DOHH2 (cell line): ENCODE measurements around the gene DCAF10.

Experiments used
- CTCF ChIP-seq: fragments of 200-600 bp; sonication (generic); IDR thresholded peaks from one replicate; pipeline ENCODE4 v1.5.1; 2014; ENCODE audit warnings: antibody characterized with exemption, mild to moderate bottlenecking, low read depth, low read length; ENCODE audit not compliant: poor library complexity, severe bottlenecking
- EZH2phosphoT487 ChIP-seq: fragments of 200-600 bp; sonication (generic); IDR thresholded peaks from 2 replicates; pipeline ENCODE4 v1.6.1; 2017; ENCODE audit warnings: borderline replicate concordance, mild to moderate bottlenecking, antibody characterized with exemption, low read length, moderate library complexity, mixed read lengths

DNA sequence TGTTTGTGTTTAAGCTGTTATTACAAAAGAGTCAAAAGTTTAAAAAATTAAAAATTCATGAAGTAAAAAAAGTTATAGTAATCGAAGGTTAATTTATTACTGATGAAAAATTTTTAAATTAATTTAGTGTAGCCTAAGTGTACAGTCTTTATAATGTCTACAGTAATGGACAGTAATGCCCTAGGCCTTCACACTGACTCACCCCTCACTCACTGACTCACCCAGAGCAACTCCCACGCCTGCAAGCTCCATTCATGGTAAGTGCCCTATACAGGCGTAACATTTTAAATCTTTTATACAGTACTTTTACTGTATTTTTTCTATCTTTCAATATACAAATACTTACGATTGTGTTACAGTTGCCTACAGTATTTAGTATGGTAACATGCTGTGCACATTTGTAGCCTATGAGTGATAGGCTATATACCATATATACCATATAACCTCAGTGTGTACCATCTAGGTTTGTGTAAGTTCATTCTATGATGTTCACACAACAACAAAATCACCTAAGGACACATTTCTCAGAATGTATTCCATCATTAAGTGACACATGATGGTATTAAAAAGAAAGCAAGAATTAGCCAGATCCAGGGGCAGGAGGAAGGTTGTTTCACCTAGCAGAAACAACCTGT, 40.1 kb downstream of the DCAF10 start:
- no peak for TF ChIP-seq CTCF
- TF ChIP-seq EZH2phosphoT487, result no peak
